Fibroblast of gingiva (primary cell): Measurements from ENCODE around the gene PLXNB2.
"Not testable (repeated sequence)": the region's sequence is repeated elsewhere in the genome, so short reads cannot be mapped to it uniquely, and the experiment has no call there.

Source experiments
- DNase-seq: peaks from one replicate; pipeline ENCODE4 v3.0.0-alpha.2; 2011; ENCODE audit warnings: low read depth

The PLXNB2 gene, protein sequence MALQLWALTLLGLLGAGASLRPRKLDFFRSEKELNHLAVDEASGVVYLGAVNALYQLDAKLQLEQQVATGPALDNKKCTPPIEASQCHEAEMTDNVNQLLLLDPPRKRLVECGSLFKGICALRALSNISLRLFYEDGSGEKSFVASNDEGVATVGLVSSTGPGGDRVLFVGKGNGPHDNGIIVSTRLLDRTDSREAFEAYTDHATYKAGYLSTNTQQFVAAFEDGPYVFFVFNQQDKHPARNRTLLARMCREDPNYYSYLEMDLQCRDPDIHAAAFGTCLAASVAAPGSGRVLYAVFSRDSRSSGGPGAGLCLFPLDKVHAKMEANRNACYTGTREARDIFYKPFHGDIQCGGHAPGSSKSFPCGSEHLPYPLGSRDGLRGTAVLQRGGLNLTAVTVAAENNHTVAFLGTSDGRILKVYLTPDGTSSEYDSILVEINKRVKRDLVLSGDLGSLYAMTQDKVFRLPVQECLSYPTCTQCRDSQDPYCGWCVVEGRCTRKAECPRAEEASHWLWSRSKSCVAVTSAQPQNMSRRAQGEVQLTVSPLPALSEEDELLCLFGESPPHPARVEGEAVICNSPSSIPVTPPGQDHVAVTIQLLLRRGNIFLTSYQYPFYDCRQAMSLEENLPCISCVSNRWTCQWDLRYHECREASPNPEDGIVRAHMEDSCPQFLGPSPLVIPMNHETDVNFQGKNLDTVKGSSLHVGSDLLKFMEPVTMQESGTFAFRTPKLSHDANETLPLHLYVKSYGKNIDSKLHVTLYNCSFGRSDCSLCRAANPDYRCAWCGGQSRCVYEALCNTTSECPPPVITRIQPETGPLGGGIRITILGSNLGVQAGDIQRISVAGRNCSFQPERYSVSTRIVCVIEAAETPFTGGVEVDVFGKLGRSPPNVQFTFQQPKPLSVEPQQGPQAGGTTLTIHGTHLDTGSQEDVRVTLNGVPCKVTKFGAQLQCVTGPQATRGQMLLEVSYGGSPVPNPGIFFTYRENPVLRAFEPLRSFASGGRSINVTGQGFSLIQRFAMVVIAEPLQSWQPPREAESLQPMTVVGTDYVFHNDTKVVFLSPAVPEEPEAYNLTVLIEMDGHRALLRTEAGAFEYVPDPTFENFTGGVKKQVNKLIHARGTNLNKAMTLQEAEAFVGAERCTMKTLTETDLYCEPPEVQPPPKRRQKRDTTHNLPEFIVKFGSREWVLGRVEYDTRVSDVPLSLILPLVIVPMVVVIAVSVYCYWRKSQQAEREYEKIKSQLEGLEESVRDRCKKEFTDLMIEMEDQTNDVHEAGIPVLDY (N-terminal part only)

DNA sequence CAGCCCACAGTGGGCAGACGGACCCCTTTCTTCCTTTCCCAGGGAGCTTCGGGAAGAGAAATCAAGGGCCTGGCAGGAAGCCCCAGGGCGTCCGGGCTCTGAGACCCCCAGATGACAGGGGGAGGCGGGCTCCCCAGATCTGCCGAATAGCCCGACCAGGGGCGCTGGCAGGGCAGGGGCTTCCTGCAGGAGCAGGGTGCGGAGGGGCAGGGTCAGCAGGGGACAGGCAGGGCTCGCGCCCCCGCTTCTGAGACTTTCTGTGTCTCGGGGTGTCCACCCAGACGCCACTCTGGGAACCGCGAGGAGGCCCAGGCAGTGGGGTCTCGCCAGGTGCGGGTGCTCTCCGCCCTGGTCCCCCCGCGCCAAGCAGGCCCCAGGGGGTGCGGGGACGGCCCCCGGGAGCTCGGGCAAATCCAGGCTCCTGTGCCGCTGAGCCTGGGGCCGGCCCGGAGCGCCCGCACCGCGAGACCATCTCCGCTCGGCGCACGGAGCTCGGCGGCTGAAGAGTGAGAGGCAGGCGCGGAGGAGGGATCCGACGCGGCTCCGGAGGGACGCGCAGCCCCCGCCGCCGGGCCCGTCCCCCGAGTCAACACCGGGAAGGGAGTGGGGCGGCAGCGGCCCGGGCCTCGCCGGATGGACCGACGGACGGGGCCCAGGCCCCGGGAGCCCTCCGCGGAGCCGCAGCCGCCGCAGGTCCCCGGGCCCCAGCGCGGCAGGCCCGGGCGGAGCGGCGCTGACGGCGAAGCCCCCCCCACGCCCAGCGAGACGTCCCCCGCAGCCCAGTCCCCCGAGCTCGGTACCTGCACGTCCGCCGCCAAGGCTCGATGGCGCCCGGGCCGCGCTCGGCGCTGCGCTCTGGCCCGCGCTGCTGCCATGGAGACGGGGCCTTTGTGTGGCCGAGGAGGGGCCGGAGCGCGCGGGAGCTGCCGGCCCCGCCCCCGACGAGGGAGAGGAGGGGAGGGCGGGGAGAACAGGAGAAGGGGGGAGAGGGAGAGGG lies at the start of gene PLXNB2:
TSS of gene PLXNB2 (minus strand) at position 894 of the 997 bp plus-strand sequence. CDS start 17,062 bp downstream, outside the sequence.
- peak; percentile 87 for DNase-seq

GRCh38 chr22:50357222-50357621 lies 49.8 kb upstream of the PLXNB2 start:
- DNase-seq: no peak

DNA sequence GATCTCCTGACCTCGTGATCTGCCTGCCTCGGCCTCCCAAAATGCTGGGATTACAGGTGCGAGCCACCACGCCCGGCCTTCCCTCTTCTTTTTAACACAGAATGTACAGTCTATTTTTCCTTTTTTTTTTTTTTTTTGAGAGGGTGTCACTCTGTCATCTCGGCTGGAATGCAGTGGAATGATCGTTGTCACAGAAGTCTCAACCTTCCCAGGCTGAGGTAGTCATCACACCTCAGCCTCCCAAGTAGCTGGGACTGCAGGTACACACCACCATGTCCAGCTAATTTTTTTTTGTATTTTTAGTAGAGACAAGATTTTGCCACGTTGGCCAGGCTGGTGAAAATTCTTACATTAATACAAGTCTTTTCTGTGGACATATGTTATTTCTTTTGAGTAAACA lies 48.7 kb upstream of the PLXNB2 start:
- no peak for DNase-seq

GRCh38 chr22:50348058-50348457 lies 40.6 kb upstream of the PLXNB2 start:
- no peak for DNase-seq

DNA sequence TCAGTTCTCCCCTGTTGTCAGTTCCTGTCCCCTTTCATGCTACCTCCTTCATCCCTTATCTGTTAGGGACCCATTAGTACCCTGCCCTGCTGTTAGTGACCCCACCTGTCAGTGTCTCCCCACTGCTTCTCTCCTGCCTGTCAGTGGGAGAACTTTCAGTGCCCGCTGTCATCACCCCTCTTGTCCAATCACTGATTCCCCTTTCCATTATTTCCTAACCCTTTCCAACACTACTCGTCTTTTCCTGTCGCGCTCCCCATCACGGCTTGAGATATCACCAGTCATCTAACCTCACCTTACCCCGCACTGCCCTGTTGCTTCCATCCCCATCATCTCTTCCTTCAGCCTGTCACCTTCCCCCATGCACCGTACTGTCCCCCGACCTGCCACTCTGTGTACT lies 39.7 kb upstream of the PLXNB2 start:
- DNase-seq: no peak

DNA sequence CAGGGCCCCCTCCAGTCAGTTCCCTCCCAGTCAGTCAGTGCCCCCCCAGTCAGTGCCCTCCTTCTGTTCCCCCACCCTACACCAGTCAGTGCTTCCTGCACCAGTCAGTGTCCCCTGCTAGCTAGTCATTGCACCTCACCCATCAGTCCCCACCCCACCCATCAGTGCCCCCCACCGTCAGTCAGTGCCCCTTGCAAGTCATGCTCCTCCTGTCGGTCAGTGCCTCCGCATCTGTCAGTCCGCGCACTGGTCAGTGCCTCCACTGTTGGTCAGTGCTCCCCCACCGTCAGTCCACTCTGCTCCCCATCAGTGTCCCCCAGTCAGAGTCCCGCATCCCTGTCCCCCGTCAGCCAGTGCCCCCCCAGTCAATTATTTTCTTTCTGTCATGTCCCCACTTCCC lies 39.0 kb upstream of the PLXNB2 start:
- no peak for DNase-seq

DNA sequence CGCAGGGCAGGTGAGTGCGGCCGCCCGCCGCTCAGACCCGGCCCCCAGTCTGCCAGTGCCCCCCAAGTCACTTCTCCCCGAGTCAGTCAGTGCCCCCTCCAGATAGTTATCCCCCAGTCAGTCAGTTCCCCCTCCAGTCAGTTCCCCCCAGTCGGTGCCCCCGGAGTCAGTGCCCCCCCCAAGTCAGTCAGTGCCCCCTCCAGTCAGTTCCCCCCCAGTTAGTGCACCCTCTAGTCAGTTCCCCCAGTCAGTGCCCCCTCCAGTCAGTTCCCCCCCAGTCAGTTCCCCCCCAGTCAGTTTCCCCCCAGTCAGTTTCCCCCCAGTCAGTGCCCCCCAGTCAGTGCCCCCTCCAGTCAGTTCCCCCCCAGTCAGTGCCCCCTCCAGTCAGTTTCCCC lies 36.1 kb upstream of the PLXNB2 start:
- no peak for DNase-seq

DNA sequence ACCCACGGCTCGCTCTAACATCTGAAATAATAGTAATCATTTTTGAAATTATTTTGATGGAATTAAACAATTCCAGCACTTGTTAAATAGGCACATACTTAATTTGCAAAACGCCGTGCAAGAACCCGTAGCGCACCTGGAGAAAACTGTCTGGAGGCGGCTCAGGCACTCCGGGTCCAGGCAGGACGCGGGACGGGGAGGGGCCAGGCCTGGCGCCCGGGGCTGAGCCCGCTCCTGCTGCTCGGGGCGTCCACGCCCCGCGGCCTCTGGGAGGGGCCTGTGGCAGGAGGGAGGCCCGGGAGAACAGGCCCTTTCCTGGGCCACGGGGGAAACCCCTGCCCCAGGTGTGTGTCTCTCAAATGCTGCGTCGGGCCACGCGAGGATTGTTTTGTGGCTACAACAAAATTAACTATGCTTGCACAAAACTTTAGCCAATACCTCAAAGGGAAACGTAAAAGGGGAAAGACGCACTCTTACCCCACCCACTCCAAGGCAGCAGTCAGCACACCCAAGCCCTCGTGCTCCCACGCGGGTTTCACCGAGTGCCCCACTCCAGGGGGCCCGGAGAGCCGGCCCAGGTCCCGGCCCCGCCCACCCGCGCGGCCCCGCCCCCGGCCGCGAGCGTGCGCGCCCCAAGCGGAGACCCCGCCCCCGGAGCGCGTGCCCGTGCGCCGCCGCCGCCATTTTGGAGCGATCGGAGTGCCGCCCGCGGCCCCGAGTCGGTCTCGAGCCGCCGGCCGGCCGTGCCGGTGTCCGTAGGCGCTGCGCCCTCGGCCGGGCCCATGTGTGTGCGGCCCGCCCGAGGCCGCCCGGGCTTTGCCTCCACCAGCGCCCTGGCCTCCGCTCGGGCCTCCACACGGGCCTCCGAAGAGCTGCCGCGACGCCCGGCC lies 35.5 kb upstream of the PLXNB2 start, which contains the start of gene PPP6R2:
TSS of gene PPP6R2 (plus strand) at position 677 of the 890 bp plus-strand sequence. CDS start 50,582 bp downstream, outside the sequence.
- peak; percentile 63 for DNase-seq

GRCh38 chr22:50341977-50342650 lies 34.7 kb upstream of the PLXNB2 start:
- DNase-seq: peak; percentile 74

DNA sequence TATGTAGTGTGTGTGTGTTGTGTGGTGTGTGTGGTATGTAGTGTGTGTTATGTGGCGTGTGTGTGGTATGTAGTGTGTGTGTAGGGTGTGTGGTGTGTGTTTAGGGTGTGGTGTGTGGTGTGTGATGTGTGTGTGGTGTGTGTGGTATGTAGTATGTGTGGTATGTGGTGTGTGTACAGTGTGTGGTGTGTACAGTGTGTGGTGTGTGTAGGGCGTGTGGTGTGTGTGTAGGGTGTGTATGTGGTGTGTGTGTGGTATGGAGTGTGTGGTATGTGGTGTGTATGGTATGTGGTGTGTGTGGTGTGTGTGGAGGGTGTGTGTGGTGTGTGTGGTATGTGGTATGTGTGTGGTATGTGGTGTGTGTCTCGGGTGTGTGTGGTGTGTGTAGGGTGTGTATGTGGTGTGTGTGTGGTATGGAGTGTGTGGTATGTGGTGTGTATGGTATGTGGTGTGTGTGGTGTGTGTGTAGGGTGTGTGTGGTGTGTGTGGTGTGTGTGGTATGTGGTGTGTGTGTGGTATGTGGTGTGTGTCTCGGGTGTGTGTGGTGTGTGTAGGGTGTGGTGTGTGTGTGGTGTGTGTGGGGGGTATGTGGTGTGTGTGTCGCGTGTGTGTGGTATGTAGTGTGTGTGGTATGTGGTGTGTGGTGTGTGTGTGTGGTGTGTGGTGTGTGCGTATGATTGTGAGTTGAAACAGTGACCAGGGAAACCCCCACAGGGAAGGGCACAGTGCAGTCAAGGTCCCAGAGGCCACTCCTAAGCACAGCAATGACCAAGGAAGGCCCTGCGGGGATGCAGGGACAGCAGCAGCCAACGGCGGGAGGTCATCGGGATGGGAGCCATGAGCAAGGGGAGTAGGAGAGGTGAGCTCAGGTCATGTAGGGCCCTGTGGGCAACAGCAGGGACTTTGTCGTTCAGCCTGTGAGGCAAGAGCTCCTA lies 32.8 kb upstream of the PLXNB2 start:
- DNase-seq: no peak

DNA sequence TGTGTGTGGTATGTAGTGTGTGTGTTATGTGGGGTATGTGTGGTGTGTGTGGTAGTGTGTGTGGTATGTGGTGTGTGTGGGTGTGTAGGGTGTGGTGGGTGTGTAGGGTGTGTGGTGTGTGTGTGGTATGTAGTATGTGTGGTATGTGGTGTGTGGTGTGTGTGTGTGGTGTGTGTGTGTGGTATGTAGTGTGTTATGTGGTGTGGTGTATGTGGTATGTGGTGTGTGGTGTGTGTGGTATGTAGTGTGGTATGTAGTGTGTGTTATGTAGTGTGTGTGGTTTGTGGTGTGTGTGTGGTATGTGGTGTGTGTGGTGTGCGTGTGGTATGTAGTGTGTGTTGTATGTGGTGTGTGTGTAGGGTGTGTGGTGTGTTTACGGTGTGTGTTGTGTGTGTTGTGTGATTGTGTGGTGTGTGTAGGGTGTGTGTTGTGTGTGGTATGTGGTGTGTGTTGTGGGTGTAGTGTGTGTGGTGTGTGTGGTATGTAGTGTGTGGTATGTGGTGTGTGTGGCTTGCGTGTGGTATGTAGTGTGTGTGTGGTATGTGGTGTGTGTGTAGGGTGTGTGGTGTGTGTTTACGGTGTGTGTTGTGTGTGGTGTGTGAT lies 31.5 kb upstream of the PLXNB2 start:
- no peak for DNase-seq

- DNase-seq: no peak
These were observed 30.7 kb upstream of the PLXNB2 start for GRCh38 chr22:50338042-50338573.

DNA sequence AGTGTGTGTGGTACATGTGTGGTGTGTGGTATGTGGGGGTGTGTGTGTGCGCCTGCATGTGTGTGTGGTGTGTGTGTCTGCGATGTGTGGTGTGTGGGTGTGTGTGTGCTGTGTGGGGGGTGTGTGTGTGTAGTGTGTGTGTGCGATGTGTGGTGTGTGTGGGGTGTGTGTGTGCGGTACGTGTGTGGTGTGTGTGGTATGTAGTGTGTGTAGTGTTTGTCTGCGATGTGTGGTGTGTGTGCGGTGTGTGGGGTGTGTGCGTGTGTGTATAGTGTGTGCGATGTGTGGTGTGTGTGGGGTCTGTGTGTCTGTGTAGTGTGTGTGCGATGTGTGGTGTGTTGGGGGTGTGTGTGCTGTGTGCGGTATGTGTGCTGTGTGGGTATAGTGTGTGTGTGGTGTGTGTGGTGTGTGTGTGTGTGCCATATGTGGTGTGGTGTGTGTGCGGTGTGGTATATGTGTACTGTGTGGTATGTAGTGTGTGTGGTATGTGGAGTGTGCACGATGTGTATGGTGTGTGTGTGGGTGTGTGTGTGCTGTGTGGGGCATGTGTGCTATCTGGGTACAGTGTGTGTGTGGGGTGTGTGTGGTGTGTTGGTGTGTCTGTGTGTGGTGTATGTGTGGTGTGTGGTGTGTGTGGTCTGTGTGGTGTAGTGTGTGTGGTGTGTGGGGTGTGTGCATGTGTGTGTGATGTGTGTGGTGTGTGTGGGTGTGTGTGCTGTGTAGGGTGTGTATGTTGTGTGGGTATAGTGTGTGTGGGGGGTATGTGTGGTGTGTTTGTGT lies 30.0 kb upstream of the PLXNB2 start:
- no peak for DNase-seq

DNA sequence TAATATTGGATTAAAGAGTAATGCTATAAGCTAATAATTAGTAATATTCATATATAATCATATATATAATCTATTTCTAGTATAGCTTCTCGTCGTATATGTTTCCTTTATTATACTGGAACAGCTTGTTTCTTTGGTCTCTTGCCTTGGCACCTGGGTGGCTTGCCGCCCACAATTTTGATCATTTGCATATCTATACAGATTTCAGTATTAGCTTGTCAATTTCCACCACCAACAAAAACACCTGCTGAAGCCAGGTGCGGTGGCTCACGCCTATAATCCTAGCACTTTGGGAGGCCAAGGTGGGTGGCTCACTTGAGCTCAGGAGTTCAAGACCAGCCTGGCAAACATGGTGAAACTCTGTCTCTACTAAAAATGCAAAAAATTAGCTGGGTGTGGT lies 27.0 kb upstream of the PLXNB2 start:
- DNase-seq: not testable (repeated sequence)

DNA sequence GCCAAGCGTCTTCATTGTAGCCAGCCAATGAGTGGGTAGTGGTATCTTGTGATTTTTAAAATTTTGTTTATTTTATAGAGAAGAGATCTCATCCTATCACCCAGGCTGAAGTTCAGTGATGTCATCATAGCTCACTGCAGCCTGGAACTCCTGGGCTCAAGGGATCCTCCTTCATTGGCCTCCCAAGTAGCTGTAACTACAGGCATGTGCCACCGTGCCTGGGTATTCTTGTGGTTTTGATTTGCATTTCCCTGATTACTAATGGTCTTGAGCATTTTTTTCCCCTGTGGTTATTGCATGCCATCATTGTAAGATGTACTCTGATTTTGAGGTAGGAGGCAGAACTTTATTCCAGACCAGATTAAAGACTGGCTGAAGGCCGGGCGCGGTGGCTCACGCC lies 21.8 kb upstream of the PLXNB2 start:
- peak; percentile 59 for DNase-seq

GRCh38 chr22:50327711-50328019 lies 20.2 kb upstream of the PLXNB2 start:
- DNase-seq: no peak
